ENCODE measurements around the gene SCLT1. TPM values are rescaled to one million over a fixed set of nuclear protein-coding genes. Genes with fewer than 3 reads are reported as not detected.

SCLT1 gene
- total RNA-seq, 1 experiment from 2014 or later, result 14.3 TPM

DNA sequence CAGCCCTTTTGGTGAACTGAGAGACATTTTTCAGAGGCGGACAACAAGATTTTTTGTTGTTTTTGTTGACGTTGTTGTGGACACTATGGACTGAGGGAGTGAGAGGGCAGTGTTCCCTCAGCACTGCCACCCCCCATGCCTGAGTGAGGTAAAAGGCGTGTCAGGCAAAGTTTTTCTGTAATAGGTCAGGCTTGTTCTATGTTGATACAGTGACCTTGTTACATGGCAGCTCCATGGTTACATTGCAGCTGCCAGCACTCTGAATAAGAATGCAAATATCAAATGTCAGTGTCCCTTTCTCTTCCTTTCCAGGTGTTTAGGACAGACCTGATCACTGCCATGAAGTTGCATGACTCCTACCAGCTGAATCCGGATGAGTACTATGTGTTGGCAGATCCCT lies 247.3 kb downstream of the SCLT1 start:
- H3K36me3 Mint-ChIP-seq, result peaks cover 95% of the 10 kb centered on the region
- no peaks in the 10 kb centered on the region for H3K27me3 Mint-ChIP-seq (ENCODE audit: low read depth)
- peaks cover 36% of the 10 kb centered on the region for H3K4me1 Mint-ChIP-seq
- DNase-seq (ENCODE audit: low spot score), result no peak
- H3K9me3 Mint-ChIP-seq, result no peaks in the 10 kb centered on the region
- no peak overlapping the region for H3K4me3 Mint-ChIP-seq
- TF ChIP-seq OVOL2 (CRISPR knock-in tag; IDR thresholded peaks at IDR 0.05; ENCODE audit: borderline replicate concordance) (no peak), ELF4 (CRISPR knock-in tag; IDR thresholded peaks at IDR 0.05; ENCODE audit: low read depth) (no peak), TEAD1 (CRISPR knock-in tag; IDR thresholded peaks at IDR 0.05) (no peak)
- TF ChIP-seq, protein P1, sequence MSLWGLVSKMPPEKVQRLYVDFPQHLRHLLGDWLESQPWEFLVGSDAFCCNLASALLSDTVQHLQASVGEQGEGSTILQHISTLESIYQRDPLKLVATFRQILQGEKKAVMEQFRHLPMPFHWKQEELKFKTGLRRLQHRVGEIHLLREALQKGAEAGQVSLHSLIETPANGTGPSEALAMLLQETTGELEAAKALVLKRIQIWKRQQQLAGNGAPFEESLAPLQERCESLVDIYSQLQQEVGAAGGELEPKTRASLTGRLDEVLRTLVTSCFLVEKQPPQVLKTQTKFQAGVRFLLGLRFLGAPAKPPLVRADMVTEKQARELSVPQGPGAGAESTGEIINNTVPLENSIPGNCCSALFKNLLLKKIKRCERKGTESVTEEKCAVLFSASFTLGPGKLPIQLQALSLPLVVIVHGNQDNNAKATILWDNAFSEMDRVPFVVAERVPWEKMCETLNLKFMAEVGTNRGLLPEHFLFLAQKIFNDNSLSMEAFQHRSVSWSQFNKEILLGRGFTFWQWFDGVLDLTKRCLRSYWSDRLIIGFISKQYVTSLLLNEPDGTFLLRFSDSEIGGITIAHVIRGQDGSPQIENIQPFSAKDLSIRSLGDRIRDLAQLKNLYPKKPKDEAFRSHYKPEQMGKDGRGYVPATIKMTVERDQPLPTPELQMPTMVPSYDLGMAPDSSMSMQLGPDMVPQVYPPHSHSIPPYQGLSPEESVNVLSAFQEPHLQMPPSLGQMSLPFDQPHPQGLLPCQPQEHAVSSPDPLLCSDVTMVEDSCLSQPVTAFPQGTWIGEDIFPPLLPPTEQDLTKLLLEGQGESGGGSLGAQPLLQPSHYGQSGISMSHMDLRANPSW (CRISPR knock-in tag; conservative IDR thresholded peaks at IDR 0.05; ENCODE audit: low read depth), result no peak
- ChIA-PET CTCF (no interaction called here), POLR2A (no interaction called here)
- ATAC-seq, result no peak
- H3K27ac Mint-ChIP-seq, result peak overlapping the region; percentile 91

DNA sequence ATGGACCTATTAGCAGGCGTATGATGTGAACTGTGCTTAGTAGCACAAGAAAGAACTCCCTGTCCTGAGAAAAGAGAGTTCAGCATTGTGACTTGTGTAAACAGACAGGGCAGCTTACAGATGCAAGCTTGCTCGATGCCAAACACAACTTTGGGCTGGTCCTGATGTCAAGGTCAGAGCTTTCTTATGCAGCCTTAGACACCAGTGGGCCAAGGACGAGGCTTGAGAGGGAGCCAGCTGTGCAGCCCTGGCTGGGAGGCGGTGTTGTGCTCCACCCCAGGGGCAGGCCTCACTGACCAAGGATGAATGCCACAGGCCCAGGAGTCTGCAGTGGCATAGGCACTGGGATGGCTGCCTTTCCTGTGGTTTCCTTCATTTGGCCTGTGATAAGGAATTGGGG lies 248.4 kb downstream of the SCLT1 start:
- DNase-seq (ENCODE audit: low spot score), result no peak
- POLR2A ChIA-PET, result interaction anchor here (1.7 kb wide), 1 partner anchor 24 kb away, joined by 4 read pairs; no protein-coding TSS in a partner anchor
- H3K36me3 Mint-ChIP-seq, result peaks cover 87% of the 10 kb centered on the region
- H3K27me3 Mint-ChIP-seq (ENCODE audit: low read depth), result no peaks in the 10 kb centered on the region
- H3K4me3 Mint-ChIP-seq, result no peak overlapping the region
- no peak for ATAC-seq
- peaks cover 46% of the 10 kb centered on the region for H3K4me1 Mint-ChIP-seq
- no peaks in the 10 kb centered on the region for H3K9me3 Mint-ChIP-seq
- no peak overlapping the region; the same call in 1 of the 2 replicates for H3K27ac Mint-ChIP-seq
- CTCF ChIA-PET, result interaction anchor here (0.7 kb wide), 1 partner anchor 90 kb away, joined by 3 read pairs; no protein-coding TSS in a partner anchor
- TF ChIP-seq ELF4 (CRISPR knock-in tag; IDR thresholded peaks at IDR 0.05; ENCODE audit: low read depth), result no peak
- TF ChIP-seq, protein P2, sequence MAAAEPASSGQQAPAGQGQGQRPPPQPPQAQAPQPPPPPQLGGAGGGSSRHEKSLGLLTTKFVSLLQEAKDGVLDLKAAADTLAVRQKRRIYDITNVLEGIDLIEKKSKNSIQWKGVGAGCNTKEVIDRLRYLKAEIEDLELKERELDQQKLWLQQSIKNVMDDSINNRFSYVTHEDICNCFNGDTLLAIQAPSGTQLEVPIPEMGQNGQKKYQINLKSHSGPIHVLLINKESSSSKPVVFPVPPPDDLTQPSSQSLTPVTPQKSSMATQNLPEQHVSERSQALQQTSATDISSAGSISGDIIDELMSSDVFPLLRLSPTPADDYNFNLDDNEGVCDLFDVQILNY (CRISPR knock-in tag; IDR thresholded peaks at IDR 0.05), result no peak
- TF ChIP-seq, protein P3, sequence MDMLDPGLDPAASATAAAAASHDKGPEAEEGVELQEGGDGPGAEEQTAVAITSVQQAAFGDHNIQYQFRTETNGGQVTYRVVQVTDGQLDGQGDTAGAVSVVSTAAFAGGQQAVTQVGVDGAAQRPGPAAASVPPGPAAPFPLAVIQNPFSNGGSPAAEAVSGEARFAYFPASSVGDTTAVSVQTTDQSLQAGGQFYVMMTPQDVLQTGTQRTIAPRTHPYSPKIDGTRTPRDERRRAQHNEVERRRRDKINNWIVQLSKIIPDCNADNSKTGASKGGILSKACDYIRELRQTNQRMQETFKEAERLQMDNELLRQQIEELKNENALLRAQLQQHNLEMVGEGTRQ (CRISPR knock-in tag; IDR thresholded peaks at IDR 0.05), result no peak
- no peak for TF ChIP-seq ZNF423 (CRISPR knock-in tag; IDR thresholded peaks at IDR 0.05)
- no peak for TF ChIP-seq TEAD4 (CRISPR knock-in tag; IDR thresholded peaks at IDR 0.05)
- TF ChIP-seq SMAD3 (CRISPR knock-in tag; IDR thresholded peaks at IDR 0.05; ENCODE audit: borderline replicate concordance), result no peak
- TF ChIP-seq MXD4 (CRISPR knock-in tag; IDR thresholded peaks at IDR 0.05; ENCODE audit: borderline replicate concordance), result no peak
- TF ChIP-seq SOX15 (CRISPR knock-in tag; IDR thresholded peaks at IDR 0.05), result no peak
- TF ChIP-seq ZNF138 (CRISPR knock-in tag; conservative IDR thresholded peaks at IDR 0.05), result no peak
- TF ChIP-seq CREB1 (CRISPR knock-in tag; IDR thresholded peaks at IDR 0.05), result no peak
- TF ChIP-seq, protein P4, sequence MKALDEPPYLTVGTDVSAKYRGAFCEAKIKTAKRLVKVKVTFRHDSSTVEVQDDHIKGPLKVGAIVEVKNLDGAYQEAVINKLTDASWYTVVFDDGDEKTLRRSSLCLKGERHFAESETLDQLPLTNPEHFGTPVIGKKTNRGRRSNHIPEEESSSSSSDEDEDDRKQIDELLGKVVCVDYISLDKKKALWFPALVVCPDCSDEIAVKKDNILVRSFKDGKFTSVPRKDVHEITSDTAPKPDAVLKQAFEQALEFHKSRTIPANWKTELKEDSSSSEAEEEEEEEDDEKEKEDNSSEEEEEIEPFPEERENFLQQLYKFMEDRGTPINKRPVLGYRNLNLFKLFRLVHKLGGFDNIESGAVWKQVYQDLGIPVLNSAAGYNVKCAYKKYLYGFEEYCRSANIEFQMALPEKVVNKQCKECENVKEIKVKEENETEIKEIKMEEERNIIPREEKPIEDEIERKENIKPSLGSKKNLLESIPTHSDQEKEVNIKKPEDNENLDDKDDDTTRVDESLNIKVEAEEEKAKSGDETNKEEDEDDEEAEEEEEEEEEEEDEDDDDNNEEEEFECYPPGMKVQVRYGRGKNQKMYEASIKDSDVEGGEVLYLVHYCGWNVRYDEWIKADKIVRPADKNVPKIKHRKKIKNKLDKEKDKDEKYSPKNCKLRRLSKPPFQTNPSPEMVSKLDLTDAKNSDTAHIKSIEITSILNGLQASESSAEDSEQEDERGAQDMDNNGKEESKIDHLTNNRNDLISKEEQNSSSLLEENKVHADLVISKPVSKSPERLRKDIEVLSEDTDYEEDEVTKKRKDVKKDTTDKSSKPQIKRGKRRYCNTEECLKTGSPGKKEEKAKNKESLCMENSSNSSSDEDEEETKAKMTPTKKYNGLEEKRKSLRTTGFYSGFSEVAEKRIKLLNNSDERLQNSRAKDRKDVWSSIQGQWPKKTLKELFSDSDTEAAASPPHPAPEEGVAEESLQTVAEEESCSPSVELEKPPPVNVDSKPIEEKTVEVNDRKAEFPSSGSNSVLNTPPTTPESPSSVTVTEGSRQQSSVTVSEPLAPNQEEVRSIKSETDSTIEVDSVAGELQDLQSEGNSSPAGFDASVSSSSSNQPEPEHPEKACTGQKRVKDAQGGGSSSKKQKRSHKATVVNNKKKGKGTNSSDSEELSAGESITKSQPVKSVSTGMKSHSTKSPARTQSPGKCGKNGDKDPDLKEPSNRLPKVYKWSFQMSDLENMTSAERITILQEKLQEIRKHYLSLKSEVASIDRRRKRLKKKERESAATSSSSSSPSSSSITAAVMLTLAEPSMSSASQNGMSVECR (CRISPR knock-in tag; IDR thresholded peaks at IDR 0.05; ENCODE audit: borderline replicate concordance), result no peak
- TF ChIP-seq, protein P5, sequence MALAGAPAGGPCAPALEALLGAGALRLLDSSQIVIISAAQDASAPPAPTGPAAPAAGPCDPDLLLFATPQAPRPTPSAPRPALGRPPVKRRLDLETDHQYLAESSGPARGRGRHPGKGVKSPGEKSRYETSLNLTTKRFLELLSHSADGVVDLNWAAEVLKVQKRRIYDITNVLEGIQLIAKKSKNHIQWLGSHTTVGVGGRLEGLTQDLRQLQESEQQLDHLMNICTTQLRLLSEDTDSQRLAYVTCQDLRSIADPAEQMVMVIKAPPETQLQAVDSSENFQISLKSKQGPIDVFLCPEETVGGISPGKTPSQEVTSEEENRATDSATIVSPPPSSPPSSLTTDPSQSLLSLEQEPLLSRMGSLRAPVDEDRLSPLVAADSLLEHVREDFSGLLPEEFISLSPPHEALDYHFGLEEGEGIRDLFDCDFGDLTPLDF (CRISPR knock-in tag; IDR thresholded peaks at IDR 0.05), result no peak
- TF ChIP-seq, protein P6, sequence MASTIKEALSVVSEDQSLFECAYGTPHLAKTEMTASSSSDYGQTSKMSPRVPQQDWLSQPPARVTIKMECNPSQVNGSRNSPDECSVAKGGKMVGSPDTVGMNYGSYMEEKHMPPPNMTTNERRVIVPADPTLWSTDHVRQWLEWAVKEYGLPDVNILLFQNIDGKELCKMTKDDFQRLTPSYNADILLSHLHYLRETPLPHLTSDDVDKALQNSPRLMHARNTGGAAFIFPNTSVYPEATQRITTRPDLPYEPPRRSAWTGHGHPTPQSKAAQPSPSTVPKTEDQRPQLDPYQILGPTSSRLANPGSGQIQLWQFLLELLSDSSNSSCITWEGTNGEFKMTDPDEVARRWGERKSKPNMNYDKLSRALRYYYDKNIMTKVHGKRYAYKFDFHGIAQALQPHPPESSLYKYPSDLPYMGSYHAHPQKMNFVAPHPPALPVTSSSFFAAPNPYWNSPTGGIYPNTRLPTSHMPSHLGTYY (CRISPR knock-in tag; IDR thresholded peaks at IDR 0.05), result no peak
- no peak for TF ChIP-seq ZNF219 (CRISPR knock-in tag; IDR thresholded peaks at IDR 0.05; ENCODE audit: borderline replicate concordance)
- TF ChIP-seq OVOL2 (CRISPR knock-in tag; IDR thresholded peaks at IDR 0.05; ENCODE audit: borderline replicate concordance), result no peak
- TF ChIP-seq, protein P7, sequence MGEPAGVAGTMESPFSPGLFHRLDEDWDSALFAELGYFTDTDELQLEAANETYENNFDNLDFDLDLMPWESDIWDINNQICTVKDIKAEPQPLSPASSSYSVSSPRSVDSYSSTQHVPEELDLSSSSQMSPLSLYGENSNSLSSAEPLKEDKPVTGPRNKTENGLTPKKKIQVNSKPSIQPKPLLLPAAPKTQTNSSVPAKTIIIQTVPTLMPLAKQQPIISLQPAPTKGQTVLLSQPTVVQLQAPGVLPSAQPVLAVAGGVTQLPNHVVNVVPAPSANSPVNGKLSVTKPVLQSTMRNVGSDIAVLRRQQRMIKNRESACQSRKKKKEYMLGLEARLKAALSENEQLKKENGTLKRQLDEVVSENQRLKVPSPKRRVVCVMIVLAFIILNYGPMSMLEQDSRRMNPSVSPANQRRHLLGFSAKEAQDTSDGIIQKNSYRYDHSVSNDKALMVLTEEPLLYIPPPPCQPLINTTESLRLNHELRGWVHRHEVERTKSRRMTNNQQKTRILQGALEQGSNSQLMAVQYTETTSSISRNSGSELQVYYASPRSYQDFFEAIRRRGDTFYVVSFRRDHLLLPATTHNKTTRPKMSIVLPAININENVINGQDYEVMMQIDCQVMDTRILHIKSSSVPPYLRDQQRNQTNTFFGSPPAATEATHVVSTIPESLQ (CRISPR knock-in tag; IDR thresholded peaks at IDR 0.05), result no peak

All from WTC11 (cell line).